Ishikawa (cell line): ENCODE measurements around the gene KIAA1671.

Experiments
- CEBPB ChIP-seq: IDR thresholded peaks from 2 replicates; pipeline ENCODE4 v1.6.1; 2012
- CREB1 ChIP-seq: IDR thresholded peaks from 2 replicates; pipeline ENCODE4 v1.6.1; 2012; ENCODE audit warnings: low read depth
- EGR1 ChIP-seq: IDR thresholded peaks from 2 replicates; pipeline ENCODE4 v1.6.1; 2012
- FOXM1 ChIP-seq: IDR thresholded peaks from 2 replicates; pipeline ENCODE4 v1.6.1; 2012; ENCODE audit warnings: low read depth, borderline replicate concordance
- NFIC ChIP-seq: IDR thresholded peaks from 2 replicates; pipeline ENCODE4 v1.6.1; 2012
- RAD21 ChIP-seq: IDR thresholded peaks from 2 replicates; pipeline ENCODE4 v1.6.1; 2012; ENCODE audit warnings: low read depth
- REST ChIP-seq: IDR thresholded peaks from 2 replicates; pipeline ENCODE4 v1.6.1; 2012; ENCODE audit warnings: low read depth, mild to moderate bottlenecking
- TAF1 ChIP-seq: IDR thresholded peaks from 2 replicates; pipeline ENCODE4 v1.6.1; 2012; ENCODE audit warnings: low read depth, mild to moderate bottlenecking
- TCF12 ChIP-seq: IDR thresholded peaks from 2 replicates; pipeline ENCODE4 v1.6.1; 2012; ENCODE audit warnings: low read depth
- TEAD4 ChIP-seq: IDR thresholded peaks from 2 replicates; pipeline ENCODE4 v1.6.1; 2012
- USF1 ChIP-seq: IDR thresholded peaks from 2 replicates; pipeline ENCODE4 v1.6.1; 2012
- YY1 ChIP-seq: IDR thresholded peaks from 2 replicates; pipeline ENCODE4 v1.6.1; 2012; ENCODE audit warnings: low read depth
- ZBTB7A ChIP-seq: IDR thresholded peaks from 2 replicates; pipeline ENCODE4 v1.6.1; 2012; ENCODE audit warnings: low read depth
- TF ChIP-seq, protein P1 (sequence below): IDR thresholded peaks from 2 replicates; pipeline ENCODE4 v1.6.1; 2012

The KIAA1671 gene

GRCh38 chr22:25002241-25002985 lies 49.9 kb downstream of the KIAA1671 start:
- TF ChIP-seq TAF1 (no peak), USF1 (no peak), REST (no peak), EGR1 (no peak), CREB1 (no peak), NFIC (no peak), RAD21 (no peak), ZBTB7A (no peak), YY1 (no peak), FOXM1 (no peak)

- TF ChIP-seq EGR1: no peak
- TF ChIP-seq USF1: no peak
- TF ChIP-seq, protein P1, sequence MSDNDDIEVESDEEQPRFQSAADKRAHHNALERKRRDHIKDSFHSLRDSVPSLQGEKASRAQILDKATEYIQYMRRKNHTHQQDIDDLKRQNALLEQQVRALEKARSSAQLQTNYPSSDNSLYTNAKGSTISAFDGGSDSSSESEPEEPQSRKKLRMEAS: no peak
Observed at GRCh38 chr22:25006354-25006753, 53.8 kb downstream of the KIAA1671 start.

DNA sequence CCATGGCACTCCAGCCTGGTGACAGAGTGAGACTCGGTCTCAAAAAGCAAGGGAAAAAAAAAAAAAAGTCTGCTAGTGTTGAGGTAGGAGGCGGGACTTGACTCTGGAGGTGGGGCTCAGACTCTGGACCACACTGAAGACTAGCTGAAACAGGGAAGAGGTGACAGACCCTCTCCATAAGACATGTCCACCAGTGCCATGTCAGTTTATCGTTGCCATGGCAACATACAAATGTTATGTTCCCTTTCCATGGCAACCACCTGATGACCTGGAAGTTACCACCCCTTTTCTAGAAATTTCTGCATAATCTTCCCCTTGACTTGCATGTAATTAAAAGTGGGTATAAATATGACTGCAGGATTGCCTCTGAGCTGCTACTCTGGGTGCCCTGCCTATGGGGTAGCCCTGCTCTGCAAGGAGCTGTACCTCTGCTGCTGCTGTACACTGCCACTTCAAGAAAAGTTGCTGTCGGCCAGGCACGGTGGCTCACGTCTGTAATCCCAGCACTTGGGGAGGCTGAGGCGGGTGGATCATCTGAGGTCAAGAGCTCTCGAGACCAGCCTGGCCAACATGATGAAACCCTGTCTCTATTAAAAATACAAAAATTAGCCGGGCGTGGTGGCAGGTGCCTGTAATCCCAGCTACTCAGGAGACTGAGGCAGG lies 55.1 kb downstream of the KIAA1671 start:
- TF ChIP-seq EGR1 (no peak), TCF12 (no peak), CEBPB (no peak), REST (no peak), TAF1 (no peak), TEAD4 (no peak), YY1 (no peak), ZBTB7A (no peak), RAD21 (no peak), CREB1 (no peak), FOXM1 (no peak), USF1 (no peak)
- TF ChIP-seq, protein P1: no peak

DNA sequence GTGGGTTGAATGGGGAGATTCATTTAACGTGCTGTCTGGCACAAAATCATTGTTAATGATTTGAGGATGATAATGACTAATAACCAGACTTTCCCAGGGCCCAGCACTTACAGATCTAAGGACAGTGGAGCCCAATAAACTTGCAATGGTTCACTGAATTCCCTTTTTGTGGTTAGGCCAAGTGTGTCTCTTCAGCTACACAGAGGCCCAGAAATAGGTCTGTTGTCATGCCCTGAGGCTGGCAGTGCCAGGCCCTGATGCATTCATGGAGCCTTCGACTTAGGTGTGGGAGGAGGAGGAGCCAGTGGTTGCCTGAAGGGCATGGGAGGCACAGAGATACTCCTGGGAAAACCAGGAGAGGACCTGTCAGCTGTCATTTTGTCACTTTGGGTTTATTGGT lies 56.1 kb downstream of the KIAA1671 start:
- TF ChIP-seq TCF12 (no peak), TAF1 (no peak), ZBTB7A (no peak), CEBPB (no peak), RAD21 (no peak), FOXM1 (no peak), YY1 (no peak), REST (no peak), CREB1 (no peak), USF1 (no peak), EGR1 (no peak), NFIC (no peak)
- TF ChIP-seq, protein P1: no peak
